DND-41 (cell line): ENCODE results near the gene GLTP.

Experiments
- ATAC-seq: fragments of 200-7000 bp; cut with Tn5 transposase; 3 replicates; pipeline ENCODE4 v1.9.1; 2021; ENCODE audit warnings: low read depth; ENCODE audit not compliant: insufficient read depth
- DNase-seq: peaks from one replicate; pipeline ENCODE4 v3.0.0-alpha.2; 2020
- H2AFZ ChIP-seq: 2 replicates; pipeline ENCODE4 v1.6.0; 2012; ENCODE audit warnings: low read depth, low read length
- H3K27ac ChIP-seq: 2 replicates; pipeline ENCODE4 v1.5.1; 2012; ENCODE audit warnings: low read length, inconsistent platforms
- H3K27me3 ChIP-seq: fragments of 200-600 bp; sonication (generic); 2 replicates; pipeline ENCODE4 v1.6.0; 2012; ENCODE audit warnings: low read length, mild to moderate bottlenecking, inconsistent platforms; ENCODE audit not compliant: insufficient read depth, poor library complexity
- H3K36me3 ChIP-seq: 2 replicates; pipeline ENCODE4 v1.5.1; 2012; ENCODE audit warnings: low read length, inconsistent platforms; ENCODE audit not compliant: insufficient read depth
- H3K4me1 ChIP-seq: 2 replicates; pipeline ENCODE4 v1.5.1; 2012; ENCODE audit warnings: mild to moderate bottlenecking, low read length; ENCODE audit not compliant: insufficient read depth
- H3K4me2 ChIP-seq: 2 replicates; pipeline ENCODE4 v1.6.0; 2012; ENCODE audit warnings: mild to moderate bottlenecking, moderate library complexity, low read length, inconsistent platforms; ENCODE audit not compliant: insufficient read depth
- H3K4me3 ChIP-seq, 2 experiments: fragments of 200-600 bp in 1 of 2; shearing (Covaris generic) in 1 of 2; 2 replicates each; pipeline ENCODE4 v1.5.1; 2012 to 2016; ENCODE audit warnings: inconsistent platforms in 2 of 2, low read length in 2 of 2, mild to moderate bottlenecking in 2 of 2, low read depth in 1 of 2, moderate library complexity in 1 of 2
- H3K79me2 ChIP-seq: 2 replicates; pipeline ENCODE4 v1.6.0; 2012; ENCODE audit warnings: low read length, inconsistent platforms; ENCODE audit not compliant: insufficient read depth
- H3K9ac ChIP-seq: 2 replicates; pipeline ENCODE4 v1.6.0; 2012; ENCODE audit warnings: low read depth, mild to moderate bottlenecking, inconsistent platforms, low read length, moderate library complexity
- H3K9me3 ChIP-seq: 2 replicates; pipeline ENCODE4 v1.5.1; 2012; ENCODE audit warnings: low read length, moderate library complexity, mild to moderate bottlenecking, inconsistent platforms; ENCODE audit not compliant: insufficient read depth, severe bottlenecking
- H4K20me1 ChIP-seq: 2 replicates; pipeline ENCODE4 v1.6.0; 2012; ENCODE audit warnings: low read length; ENCODE audit not compliant: insufficient read depth
- EZH2 ChIP-seq: IDR thresholded peaks from 3 replicates; pipeline ENCODE4 v1.6.1; 2012; ENCODE audit warnings: borderline replicate concordance, low read depth, mild to moderate bottlenecking, moderate library complexity, low read length, inconsistent platforms; ENCODE audit not compliant: severe bottlenecking
- TF ChIP-seq, protein P1 (sequence below): IDR thresholded peaks from 2 replicates; pipeline ENCODE4 v1.5.1; 2012; ENCODE audit warnings: borderline replicate concordance, low read length, moderate library complexity, mild to moderate bottlenecking; ENCODE audit not compliant: poor library complexity, severe bottlenecking; ENCODE audit errors: extremely low read depth

Gene GLTP

GRCh38 chr12:109817627-109818231 is 62.6 kb downstream of the GLTP start:
- H3K27ac ChIP-seq = no peak overlapping the region
- no peaks in the 10 kb centered on the region for H3K9me3 ChIP-seq
- no peak overlapping the region for H2AFZ ChIP-seq
- H3K9ac ChIP-seq = no peak overlapping the region
- no peaks in the 10 kb centered on the region for H3K79me2 ChIP-seq
- TF ChIP-seq EZH2 = no peak
- TF ChIP-seq, protein P1, sequence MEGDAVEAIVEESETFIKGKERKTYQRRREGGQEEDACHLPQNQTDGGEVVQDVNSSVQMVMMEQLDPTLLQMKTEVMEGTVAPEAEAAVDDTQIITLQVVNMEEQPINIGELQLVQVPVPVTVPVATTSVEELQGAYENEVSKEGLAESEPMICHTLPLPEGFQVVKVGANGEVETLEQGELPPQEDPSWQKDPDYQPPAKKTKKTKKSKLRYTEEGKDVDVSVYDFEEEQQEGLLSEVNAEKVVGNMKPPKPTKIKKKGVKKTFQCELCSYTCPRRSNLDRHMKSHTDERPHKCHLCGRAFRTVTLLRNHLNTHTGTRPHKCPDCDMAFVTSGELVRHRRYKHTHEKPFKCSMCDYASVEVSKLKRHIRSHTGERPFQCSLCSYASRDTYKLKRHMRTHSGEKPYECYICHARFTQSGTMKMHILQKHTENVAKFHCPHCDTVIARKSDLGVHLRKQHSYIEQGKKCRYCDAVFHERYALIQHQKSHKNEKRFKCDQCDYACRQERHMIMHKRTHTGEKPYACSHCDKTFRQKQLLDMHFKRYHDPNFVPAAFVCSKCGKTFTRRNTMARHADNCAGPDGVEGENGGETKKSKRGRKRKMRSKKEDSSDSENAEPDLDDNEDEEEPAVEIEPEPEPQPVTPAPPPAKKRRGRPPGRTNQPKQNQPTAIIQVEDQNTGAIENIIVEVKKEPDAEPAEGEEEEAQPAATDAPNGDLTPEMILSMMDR = no peak
- ATAC-seq = no peak
- no peak for DNase-seq
- no peaks in the 10 kb centered on the region for H3K4me1 ChIP-seq
- H4K20me1 ChIP-seq = no peaks in the 10 kb centered on the region
- H3K27me3 ChIP-seq = peaks cover 5% of the 10 kb centered on the region
- H3K36me3 ChIP-seq = no peaks in the 10 kb centered on the region
- H3K4me3 ChIP-seq = no peak overlapping the region
- H3K4me2 ChIP-seq = no peak overlapping the region

GRCh38 chr12:109816870-109817269 is 63.5 kb downstream of the GLTP start:
- Histone ChIP-seq H3K4me2 (no peak overlapping the region), H3K27ac (no peak overlapping the region), H3K36me3 (no peaks in the 10 kb centered on the region), H4K20me1 (no peaks in the 10 kb centered on the region), H2AFZ (no peak overlapping the region), H3K79me2 (no peaks in the 10 kb centered on the region), H3K4me1 (no peaks in the 10 kb centered on the region), H3K9ac (no peak overlapping the region), H3K9me3 (no peaks in the 10 kb centered on the region), H3K27me3 (peaks cover 5% of the 10 kb centered on the region), H3K4me3 (no peak overlapping the region)
- TF ChIP-seq, protein P1 = no peak
- no peak for TF ChIP-seq EZH2
- ATAC-seq (no peak), DNase-seq (no peak)

DNA sequence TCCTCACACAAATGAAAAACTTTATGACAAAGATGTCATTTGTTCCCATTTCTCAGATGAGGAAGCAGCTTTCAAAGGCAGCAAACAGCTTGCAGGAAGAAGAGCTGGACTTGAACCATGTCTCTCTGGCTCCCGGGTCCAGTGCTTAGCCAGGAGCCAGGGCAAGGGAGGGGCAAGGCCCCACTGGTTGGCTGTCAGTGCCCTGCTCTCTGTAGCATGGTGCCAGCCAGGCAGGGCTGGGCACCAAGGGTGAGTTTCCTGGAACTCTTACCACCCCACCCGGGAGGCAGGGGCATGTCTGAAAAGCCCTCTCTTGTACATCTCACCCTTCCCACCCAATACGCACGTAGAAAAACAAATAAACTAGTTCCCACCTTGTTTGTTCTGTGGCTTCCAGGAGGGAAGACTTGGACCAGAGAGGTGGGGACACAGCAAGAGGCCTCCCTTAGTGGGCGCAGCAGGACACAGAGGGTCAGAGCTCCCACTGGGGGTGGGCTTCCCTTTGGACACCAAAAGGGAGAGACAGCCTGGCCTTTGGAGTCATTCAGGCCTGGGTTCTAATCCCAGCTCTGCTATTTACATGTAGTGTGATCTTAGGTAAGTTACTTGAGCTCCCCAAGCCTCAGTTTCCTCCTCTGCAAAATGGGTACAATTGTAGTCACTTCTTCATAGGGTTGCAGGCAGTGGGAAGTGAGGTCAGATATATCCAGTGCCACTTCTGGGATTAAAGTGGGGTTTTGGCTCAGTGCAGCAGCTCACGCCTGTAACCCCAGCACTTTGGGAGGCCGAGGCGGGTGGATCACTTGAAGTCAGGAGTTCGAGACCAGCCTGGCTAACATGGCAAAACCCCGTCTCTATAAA is 64.4 kb downstream of the GLTP start:
- Histone ChIP-seq H3K27me3 (peaks cover 5% of the 10 kb centered on the region), H3K9ac (no peak overlapping the region), H3K4me2 (no peak overlapping the region), H3K36me3 (no peaks in the 10 kb centered on the region), H3K9me3 (no peaks in the 10 kb centered on the region), H4K20me1 (no peaks in the 10 kb centered on the region), H3K27ac (no peak overlapping the region), H2AFZ (no peak overlapping the region), H3K4me1 (no peaks in the 10 kb centered on the region), H3K79me2 (no peaks in the 10 kb centered on the region), H3K4me3 (no peak overlapping the region)
- ATAC-seq (no peak), DNase-seq (no peak)
- no peak for TF ChIP-seq EZH2
- TF ChIP-seq, protein P1 = no peak
